DMS53 (cell line): ENCODE measurements around the gene SNAPC5.

Source experiments
- DNase-seq: peaks from one replicate; lab custom pipeline; 2025; lab: John Stamatoyannopoulos, UW

The SNAPC5 gene

GRCh38 chr15:66459818-66460615 is 37.5 kb downstream of the SNAPC5 start:
- no peak for DNase-seq

GRCh38 chr15:66456211-66456610 is 41.4 kb downstream of the SNAPC5 start:
- no peak for DNase-seq

DNA sequence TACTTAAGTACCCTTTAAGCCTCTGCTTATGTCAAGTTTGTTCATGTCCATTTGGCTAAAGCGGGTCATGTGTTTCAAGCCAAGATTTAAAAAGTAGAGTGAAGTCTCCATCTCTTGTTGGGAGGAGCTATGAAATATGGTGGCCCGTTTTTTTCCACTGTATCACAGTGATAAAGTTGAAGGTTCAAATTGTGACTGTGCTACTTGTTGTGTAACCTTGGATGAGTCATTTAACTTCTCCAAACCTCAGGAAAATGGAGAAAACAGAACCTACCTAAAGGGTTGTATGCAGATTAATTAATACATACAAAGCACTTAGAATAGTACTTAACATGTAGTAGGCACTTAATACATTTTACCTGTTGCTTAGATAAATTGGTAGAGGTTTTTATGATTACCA is 43.4 kb downstream of the SNAPC5 start:
- DNase-seq, result no peak

DNA sequence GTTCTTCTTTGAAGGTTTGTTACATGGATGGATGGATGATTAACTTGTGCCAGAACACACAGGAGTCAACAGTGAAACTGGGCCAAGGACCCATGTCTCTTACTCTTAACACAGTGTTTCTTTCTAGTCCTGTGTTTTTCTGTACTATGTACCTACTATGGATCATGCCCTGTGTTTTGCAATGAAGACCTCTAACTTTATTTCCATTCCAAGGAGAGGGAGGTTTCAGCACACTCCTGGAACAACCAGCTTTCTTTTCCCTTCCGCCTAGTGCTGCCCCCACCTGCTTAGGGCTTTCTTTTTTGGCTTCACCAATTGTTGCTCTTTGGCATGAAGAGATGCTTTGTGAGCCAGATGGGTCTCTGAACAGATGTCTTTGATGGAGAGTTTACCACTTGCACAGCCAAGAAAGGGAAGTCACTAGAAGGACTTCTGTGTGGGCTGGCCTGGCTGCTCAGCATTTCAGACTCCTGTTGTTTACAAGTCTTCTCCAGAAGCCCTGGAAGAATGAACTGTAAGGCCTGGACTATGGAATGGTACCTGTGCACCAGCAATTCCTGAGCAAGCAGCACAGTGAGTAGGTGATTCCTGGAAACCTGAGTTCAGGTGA is 44.5 kb downstream of the SNAPC5 start:
- no peak for DNase-seq

- no peak for DNase-seq
Measured at GRCh38 chr15:66452420-66452819, 45.1 kb downstream of the SNAPC5 start.
